NCI-H1930 (cell line): ENCODE results near the gene OMA1.
"Not testable (repeated sequence)": the region's sequence is repeated elsewhere in the genome, so short reads cannot be mapped to it uniquely, and the experiment has no call there.

Experiments used
- DNase-seq, 2 experiments: peaks; one replicate each; lab custom pipeline; 2025; lab: John Stamatoyannopoulos, UW

The OMA1 gene

DNA sequence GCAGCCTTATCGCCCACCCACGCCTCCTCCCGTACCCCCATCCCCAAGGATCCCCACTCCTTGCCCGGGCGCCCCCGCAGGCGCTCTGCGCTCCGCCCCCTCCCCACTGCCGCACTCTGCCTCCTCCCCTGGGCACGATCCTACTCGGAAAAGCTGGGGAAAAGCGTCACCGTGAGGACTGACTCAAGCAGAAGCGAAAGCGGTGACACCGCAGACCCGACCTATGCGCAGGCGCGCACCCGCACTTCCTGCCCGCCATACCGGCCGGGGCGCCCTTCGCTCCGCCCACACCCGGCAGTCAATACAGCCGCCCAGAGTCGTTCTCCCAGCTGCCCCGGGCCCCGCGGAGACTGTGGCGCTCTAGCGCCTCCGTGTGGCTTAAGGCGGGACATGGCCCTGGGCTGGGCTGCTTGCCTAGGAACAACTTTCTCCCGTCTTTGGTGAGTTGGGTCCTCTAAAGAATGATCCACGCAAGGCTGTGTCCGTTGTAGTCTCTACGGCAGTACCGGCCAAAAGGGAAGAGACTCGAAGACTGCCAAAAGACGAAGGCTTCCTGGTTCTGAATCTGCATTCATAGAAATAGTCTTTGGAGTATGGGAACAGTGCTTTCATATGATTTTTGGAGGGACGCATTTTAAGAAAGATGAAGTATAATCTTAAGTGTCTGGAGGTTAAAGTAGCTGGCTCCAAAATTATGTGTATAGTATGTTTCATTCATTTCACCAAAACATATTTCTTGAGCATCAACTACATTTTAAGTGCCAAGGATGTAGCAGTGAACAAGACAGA, at the start of gene OMA1:
Gene OMA1, minus strand, starts transcription at position 207 of the 789 bp plus-strand sequence. CDS start 7,432 bp downstream, outside the sequence.
- peak; percentile 88 to 97 for DNase-seq

DNA sequence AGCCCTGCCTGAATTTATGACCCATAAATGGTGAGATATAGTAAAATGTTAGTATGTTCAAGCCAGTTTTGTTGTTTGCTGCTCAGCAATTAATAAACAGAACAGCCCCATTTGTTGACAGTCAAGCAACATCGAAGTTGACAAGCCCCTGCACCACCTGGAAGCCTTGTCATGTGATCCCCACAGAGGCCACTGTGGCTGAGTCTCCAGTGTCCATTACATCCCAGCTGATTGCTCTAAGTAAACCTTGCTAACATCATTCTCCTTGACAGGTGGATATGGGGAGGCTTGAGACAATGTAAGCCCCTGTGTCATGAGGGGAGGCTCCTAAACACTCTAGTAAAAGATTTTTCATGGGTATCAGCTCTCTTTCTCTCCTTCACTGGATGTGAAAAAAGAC, 48.0 kb upstream of the OMA1 start:
- DNase-seq: no peak

DNA sequence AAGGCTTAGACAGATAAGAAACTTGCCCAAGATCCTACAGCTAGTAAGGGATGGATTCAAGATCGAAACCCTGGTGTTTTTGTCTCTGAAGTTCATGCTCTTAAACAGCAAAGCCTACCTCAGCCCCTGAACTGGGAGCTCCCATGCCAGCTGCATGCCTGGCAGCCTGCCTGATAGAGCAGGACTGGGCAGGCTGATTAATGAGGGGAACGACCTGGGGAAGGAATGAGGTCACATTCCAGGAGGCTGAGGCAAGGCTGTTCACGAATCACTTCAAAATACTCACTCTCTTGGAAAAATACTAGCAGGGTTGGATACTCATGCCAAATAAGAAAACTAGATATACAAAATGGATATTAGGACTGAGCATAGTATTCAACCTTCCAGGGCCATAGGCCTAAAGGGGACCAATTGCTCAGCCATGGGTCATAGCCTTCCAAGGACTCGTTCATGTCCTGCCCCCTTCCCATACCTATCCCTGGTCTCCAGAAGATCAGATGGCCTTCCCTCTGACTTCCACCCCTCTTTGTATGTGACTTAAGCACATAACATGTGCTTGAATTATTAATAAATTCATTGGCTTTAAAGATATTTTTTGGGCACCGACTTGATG, 46.1 kb upstream of the OMA1 start:
- no peak for DNase-seq

DNA sequence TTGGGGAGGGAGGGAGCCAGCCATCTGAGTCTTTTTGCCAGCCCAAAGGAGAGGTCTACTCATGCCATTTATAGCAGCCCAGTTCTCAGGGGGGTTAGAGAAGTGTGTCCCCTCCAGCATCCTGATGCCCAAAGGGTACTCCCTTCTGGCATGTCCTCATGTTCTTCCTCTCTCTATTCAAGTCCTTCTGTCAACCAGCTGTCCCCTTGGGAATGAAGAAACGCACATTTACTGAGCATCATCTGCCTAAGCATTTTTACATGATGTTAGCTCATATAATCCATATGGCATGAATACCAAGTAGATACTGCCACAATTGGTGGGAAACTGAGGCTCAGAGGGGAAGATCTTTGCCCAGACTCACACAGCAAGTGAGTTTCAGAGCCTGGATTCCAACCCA, 45.3 kb upstream of the OMA1 start:
- DNase-seq: no peak

DNA sequence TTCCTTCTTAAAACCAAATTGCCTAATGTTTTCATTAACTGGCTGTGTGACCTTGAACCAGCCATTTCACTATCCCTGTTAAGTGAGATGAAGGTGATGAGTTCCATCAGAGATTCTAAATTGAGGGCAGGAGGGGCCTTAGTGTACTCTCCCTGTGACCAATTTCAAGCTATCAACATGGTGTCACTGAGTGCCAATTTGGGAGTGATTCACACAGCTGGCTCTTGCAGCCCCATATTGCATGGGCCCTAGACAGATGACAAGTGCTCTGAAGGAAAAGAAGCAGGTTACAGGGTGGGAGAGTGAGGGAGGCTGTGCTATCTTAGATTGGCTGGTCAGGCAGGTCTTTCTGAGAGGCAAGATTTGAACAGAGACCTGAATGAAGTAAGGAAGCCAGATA, 43.5 kb upstream of the OMA1 start:
- DNase-seq: no peak

DNA sequence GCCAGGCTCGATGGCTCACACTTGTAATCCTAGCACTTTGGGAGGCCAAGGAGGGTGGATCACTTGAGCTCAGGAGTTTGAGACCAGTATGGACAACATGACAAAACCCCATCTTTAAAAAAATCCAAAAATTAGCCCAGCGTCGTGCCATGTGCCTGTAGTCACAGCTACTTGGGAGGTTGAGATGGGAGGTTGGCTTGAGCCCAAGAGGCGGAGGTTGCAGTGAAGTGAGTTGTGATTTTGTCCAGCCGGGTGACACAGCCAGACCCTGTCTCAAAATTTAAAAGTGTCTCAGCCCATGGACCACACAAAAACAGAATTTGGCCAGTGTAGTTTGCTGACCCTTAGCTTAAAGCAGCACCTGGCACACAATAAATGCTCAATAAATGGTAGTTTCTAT, 41.9 kb upstream of the OMA1 start:
- no peak for DNase-seq

DNA sequence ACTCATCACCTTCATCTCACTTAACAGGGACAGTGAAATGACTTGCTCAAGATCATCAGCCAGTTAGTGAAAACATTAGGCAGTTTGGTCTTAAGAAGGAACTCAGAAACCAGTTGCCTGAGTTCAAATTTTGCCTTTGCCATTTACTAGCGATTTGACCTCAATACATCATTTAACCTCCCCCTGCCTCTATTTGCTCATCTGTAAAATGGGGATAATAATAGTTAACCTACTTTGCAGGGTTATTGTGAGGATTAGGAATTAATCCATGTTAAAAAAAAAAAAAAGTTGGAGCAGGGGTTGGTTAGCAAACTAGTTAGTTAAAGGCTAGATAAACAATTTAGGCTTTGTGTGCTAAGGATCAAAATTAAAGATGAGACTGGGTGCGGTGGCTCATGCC, 41.1 kb upstream of the OMA1 start:
- no peak for DNase-seq

DNA sequence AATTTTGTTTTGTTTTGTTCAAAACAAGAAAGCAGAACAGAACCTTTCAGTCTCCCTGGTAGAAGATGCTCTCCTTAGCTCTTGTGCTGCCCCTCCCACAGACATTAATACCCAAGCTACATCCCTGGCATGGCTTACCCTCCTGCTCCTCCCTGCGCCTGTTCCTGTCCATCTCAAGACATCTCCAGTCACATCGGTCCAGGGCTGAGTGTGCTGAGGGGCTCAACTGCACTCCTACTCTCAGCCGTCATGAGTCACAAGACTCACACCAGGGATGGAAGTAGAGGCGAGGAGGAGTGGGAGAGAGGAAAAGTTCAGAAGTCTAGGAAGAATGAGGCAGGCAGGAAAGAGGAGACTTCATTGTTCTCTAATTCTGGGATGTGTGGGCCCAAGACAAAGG, 39.7 kb upstream of the OMA1 start:
- no peak for DNase-seq

DNA sequence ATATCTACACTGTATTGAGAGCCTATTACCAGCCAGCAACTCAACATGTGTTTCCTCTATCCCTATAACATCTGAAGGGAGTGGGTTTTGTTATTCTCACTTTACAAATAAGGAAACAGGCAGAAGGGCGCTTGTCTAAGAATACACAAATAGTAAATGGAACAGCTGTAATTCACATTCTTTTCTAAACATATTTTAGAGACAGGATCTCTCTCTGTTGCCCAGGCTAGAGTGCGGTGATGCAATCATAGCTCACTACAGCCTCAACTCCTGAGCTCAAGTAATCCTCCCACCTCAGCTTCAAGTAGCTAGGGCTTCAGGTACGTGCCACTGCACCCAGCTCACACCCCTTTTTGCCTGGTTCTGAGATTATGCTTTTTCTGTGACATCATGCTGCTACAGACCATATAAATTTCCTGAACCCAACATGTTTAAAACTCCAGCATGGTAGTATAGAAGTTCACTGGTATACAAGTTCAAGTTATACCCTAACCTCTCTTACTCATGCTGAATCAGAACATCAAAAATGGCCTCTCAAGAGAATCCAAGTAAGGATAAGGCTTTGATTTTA, 39.1 kb upstream of the OMA1 start:
- DNase-seq: no peak

DNA sequence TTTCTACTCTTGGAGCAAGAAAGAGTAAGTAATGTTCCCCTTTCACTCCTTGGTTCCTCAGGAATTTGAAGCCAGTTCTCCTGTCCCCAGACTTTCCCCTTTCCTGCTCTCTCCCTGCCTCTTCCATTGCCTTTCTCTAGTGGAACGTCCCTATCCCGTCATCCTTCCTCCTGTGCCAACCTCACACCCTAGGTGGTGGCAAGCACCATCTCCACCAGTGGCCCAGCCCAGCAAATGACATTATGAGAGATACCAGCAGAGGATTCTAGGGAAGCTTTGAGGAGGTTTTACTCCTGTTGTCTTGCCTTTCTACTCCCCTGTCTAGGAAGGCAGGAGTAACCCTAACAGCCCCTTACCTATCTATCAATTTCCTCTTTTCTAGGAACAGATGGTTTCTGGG, 38.6 kb upstream of the OMA1 start:
- no peak for DNase-seq

DNA sequence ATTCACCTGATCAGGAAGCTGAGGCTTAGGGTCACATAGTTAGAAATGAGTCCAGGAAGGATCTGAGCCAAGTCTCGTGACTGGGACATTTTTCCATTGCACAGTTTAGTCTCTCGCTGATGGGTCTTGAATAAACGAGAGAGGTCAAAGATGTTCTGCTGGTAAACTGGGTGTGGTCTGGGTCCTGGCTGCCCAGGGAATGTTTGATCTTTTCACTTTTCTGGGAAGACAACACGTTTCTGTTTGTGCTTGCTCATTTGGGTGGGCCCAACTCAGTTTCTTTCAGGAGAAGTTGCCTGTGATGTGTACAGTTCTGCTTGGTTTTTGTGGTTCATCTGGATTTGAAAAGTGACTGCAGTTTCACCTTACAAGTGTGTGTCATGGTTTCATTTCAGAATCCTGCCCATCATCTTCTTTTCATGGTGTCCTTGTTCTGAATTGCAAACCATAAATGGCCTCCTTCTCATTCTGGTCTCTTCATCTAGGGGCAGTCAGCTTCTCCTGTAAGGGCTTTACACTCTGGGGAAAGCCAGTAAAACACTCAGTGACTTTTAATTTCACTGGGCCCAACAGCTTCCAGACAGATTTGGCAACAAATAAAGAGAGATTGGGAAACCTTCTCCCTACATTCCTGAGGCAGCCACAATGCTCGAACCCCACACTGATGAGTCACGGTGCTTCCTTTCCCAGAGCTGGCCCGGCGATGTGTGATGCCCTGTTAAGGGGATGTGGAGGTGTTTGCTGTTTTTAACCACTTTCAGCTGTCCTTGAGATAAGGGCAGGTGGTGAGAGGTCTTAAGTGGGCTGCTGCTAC, 37.8 kb upstream of the OMA1 start:
- DNase-seq: no peak

DNA sequence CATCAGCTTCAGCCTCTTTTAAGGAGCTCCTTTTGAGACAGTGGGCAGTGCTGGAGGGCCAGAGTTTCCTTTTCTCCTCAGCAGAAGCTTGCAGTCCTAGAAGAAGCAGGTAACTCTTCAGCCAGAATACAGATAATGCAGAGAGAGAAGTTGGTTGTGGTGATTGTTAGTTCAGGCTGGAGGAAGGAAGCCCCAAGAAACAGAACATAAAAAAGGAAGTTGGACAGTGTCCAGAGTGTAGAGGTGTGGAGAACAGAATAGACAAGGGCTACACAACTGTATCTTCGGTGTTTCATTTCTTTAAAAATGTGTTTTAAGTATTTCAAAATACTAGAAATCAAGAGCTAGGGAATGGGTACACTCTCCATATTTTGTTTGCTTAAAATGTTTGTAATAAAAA, 37.0 kb upstream of the OMA1 start:
- no peak for DNase-seq

DNA sequence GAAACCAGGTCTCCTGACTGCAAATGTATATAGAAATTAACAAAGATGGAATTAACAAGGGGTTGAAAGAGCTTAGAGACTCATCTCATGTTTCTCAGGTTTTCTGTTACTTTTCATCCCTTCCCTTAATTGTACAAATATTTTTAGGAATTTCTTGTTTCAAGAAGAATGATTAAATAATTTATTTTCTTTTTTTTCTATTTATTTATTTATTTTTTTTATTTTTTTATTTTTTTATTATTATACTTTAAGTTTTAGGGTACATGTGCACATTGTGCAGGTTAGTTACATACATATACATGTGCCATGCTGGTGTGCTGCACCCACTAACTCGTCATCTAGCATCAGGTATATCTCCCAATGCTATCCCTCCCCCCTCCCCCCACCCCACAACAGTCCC, 35.6 kb upstream of the OMA1 start:
- not testable (repeated sequence) for DNase-seq

DNA sequence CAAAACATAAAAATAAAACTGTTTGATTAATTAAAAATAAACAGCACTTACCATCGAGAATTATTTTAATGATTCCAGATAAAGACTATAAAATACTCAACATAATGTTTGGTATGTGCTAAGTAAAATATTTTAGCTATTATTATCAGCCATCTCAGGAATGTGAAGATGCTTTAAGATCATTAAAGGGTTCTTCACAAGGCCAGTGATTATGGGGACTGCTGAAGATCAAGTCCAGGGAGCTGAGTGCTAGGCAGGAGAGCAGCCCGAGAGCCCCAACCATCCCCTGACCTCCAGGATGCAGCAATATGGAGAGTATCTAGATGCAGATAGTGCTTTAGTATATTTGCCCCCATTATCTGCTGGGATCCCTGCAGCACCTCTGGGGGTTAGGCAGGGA, 35.1 kb upstream of the OMA1 start:
- no peak for DNase-seq

DNA sequence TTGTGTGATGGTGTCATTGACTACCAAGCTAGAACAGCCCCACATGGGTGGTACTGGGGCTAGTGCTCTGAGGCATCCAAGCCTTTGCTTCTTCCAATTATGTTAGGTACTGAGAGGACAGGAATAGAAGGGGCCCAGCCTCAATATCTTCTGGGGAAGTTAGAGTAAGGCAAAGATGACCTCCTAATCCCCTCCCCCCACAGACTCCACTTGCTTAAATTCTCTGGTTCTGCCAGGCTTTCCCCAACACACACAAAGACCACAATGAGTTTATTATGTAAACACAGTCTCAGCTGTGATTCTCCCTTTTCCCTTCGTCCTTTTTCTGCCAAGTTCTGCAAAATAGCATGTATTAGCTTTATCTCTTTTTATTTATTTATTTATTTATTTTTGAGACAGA, 33.7 kb upstream of the OMA1 start:
- DNase-seq: no peak

DNA sequence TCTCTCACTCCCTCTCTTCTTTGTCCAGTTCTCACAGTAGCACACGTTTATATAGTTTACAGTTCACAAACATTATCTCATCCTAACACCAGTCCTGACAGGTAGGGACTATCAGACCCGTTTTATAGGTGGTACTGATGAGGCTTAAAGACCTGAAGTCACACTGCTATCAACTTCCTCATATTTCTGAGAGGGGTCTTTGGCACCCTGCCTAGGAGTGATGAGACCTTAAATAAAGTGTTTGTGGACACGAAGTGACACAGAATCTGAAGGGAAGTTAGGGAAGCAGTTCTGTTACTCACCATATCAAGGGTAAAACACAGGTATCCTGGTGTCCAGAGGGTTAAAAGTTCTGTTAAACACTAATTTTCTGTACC, 31.1 kb upstream of the OMA1 start:
- DNase-seq: no peak

DNA sequence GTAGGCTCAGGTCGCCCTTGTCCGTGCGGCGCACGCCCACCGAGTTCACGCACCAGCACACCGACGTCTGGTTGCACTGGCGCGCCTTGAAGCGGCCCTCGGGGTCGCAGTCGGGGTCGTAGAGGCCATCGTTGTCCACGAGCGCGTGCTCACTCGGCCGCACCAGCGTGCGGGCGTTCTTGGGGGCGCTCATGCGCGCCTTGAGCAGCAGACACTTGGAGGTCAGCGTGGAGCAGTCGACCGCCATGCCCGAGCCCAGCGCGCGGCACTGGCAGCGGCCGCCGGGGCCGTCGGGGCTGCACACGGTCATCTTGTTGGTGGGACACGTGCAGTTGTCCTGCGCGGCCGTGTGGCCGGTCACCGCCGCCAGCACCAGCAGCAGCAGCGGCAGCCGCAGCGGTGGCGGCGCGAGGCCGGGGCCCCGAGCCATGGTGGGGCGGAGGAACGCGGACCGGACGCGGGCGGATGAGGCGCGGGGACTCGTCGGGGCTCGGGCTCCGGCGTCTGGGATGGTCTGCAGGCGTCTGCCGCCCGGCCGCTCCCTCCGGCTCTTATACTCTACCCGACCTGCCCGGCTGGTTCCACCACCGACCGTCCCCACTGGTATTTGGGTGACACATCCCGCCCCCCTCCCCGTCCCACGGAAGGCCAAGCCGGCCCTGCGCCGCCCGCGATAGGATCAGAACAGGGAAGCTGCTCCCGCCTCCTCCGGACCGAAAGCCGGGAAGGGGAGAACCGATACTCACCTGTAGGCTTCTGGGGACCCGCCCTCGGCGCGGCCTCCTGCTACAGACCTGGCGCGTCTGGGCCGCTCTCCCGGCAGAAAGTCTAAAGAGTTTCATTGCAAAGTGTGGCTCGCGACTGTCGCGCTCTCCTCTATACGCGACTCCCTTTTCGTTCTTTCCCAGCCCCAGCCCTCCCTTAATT, 30.5 kb upstream of the OMA1 start, which contains the start of gene TACSTD2:
Gene TACSTD2, minus strand, starts transcription at position 526 of the 927 bp plus-strand sequence. Its CDS starts 96 bp downstream, at position 430.
- DNase-seq: no peak

DNA sequence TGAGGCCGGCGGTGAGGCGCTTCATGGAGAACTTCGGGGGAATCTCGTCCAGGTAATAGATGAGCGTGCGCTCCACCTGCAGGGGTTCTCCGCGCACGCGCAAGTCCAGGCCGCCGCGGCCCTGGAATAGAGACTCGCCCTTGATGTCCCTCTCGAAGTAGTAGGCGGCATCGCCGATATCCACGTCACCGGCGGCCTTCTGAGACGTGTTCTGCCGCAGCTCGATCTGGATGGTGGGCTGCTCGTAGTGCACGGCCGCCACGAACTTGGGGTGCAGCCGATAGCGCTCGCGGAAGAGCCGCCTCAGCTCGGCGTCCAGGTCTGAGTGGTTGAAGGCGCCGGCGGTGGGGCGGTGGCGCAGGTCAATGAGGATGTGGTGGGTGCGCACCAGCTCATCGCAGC, 29.8 kb upstream of the OMA1 start:
- no peak for DNase-seq

DNA sequence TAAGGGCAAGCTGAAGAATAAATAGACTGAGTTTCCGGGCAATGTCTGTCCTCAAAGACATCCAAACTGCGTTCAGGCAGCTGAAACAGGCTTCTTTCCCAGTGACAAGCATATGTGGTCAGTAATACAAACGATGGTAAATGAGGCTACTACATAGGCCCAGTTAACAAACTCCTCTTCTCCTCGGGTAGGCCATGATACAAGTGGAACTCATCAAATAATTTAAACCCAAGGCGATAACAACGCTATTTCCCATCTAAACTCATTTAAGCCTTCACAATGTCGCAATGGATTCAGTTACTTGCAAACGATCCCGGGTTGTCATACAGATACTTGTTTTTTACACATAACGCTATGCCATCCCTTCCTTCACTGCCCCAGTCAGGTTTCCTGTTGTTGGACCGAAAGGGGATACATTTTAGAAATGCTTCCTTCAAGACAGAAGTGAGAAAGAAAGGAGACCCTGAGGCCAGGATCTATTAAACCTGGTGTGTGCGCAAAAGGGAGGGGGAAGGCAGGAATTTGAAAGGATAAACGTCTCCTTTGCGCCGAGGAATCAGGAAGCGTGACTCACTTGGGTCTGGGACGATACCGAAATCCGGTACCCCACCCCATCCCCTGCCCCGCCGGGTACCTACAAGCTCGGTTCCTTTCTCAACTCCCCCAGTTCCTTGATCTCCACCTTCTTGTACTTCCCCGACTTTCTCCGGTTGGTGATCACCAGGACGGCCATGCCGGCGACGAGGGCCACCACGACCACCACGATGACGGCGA, 29.2 kb upstream of the OMA1 start:
- no peak for DNase-seq

DNA sequence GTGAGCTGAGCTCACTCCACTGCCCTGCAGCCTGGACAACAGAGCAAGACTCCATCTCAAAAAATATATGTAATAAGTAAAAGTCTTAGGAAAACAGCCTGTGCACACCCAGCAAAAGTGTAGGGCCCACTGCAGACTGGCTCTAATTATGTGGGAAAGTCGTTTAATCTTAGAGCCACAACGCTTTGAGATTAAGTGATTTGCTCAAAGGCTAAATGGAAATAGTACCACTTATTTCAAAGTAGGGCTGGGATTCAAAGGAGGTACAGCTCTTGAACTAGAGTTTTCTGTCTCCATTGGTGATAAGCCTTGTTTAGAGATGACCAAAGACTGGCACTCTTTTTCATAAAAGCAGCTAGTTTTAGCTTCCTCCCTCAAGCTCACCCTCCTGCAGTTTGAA, 28.3 kb upstream of the OMA1 start:
- no peak for DNase-seq
